Measurements from ENCODE around the gene RUBCNL. TPM values are rescaled to one million over a fixed set of nuclear protein-coding genes. Genes with fewer than 3 reads are reported as not detected.

RUBCNL gene
- total and polyA plus RNA-seq, 2 donors (not counting 3 experiments of a cell fraction or from before 2014, with no cell fraction given) = not detected

DNA sequence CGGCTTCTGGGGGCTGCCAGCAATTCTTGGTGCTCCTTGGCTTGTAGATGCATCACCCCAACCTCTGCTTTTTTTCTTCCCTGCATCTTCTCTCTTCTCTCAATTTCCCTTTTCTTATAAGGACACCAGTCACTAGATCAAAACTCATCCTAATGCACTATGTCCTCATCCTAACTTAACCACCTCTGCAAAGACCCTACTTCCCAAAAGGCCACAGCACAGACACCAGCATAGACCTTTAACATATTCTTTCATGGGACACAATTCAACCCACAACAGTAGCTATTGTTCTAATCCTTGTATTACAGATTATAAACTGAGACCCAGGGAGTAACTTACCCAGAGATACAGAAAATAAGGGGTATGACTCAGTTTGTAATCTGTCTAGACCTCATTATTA, 47.0 kb downstream of the RUBCNL start:
- H3K9me3 ChIP-seq (replicated peaks; ENCODE audit: control insufficient read depth, insufficient read depth, low read length) = no peaks in the 10 kb centered on the region
- CTCF ChIA-PET = no interaction called here
- H3K27me3 ChIP-seq (ENCODE audit: control insufficient read depth in 2 of 2, insufficient read depth in 2 of 2, low read length in 2 of 2) = no peaks in the 10 kb centered on the region
- no peak overlapping the region for H2AFZ ChIP-seq (ENCODE audit: low read depth, low read length)
- POLR2A ChIA-PET = no interaction called here
- intact Hi-C loops (cut with micrococcal nuclease) (no loop called here), dilution Hi-C loops (cut with MboI; ENCODE audit: extremely low pct_ligation_motif_present, low sequenced_read_pairs) (no loop called here)
- no peaks in the 10 kb centered on the region for H3K9me1 ChIP-seq (replicated peaks; ENCODE audit: control insufficient read depth, extremely low read depth, insufficient read depth, low read length)
- no TSS peak for BruUV-seq (replicated peaks)
- H3K4me3 ChIP-seq (replicated peaks in 1 of 3; ENCODE audit: insufficient read depth in 1 of 3, low read depth in 1 of 3, low read length in 3 of 3) = no peak overlapping the region
- DNase-seq (ENCODE audit: low read depth, low spot score) (no peak), FAIRE-seq (no peak)
- no peak overlapping the region for H3K27ac ChIP-seq (ENCODE audit: insufficient read depth, low read depth, low read length)
- no peaks in the 10 kb centered on the region for H3K4me1 ChIP-seq (ENCODE audit: control insufficient read depth, extremely low read depth, insufficient read depth, low read length)
- H3K4me2 ChIP-seq (ENCODE audit: insufficient read depth, low read length) = no peak overlapping the region
- H4K20me1 ChIP-seq (replicated peaks; ENCODE audit: control insufficient read depth, extremely low read depth, insufficient read depth, low read length) = no peaks in the 10 kb centered on the region
- H3K36me3 ChIP-seq (ENCODE audit: control insufficient read depth in 2 of 2, extremely low read depth in 1 of 2, insufficient read depth in 2 of 2, low read length in 2 of 2) = no peaks in the 10 kb centered on the region
- H3K9ac ChIP-seq (replicated peaks; ENCODE audit: extremely low read depth, insufficient read depth, low read length) = no peak overlapping the region
- no peaks in the 10 kb centered on the region for H3K79me2 ChIP-seq (ENCODE audit: control insufficient read depth, insufficient read depth, low read length)
- TF ChIP-seq MYC (IDR thresholded peaks at IDR 0.05; ENCODE audit: low read depth, low read length) (no peak), GATA2 (IDR thresholded peaks at IDR 0.05; ENCODE audit: insufficient read depth, insufficient read length, low read depth, low read length) (no peak), EZH2 (IDR thresholded peaks at IDR 0.05; ENCODE audit: borderline replicate concordance, low read depth, low read length, severe bottlenecking) (no peak), POLR2AphosphoS5 (IDR thresholded peaks at IDR 0.05; ENCODE audit: insufficient read depth, low read depth, low read length) (no peak)
- TF ChIP-seq, protein P1, sequence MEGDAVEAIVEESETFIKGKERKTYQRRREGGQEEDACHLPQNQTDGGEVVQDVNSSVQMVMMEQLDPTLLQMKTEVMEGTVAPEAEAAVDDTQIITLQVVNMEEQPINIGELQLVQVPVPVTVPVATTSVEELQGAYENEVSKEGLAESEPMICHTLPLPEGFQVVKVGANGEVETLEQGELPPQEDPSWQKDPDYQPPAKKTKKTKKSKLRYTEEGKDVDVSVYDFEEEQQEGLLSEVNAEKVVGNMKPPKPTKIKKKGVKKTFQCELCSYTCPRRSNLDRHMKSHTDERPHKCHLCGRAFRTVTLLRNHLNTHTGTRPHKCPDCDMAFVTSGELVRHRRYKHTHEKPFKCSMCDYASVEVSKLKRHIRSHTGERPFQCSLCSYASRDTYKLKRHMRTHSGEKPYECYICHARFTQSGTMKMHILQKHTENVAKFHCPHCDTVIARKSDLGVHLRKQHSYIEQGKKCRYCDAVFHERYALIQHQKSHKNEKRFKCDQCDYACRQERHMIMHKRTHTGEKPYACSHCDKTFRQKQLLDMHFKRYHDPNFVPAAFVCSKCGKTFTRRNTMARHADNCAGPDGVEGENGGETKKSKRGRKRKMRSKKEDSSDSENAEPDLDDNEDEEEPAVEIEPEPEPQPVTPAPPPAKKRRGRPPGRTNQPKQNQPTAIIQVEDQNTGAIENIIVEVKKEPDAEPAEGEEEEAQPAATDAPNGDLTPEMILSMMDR (IDR thresholded peaks at IDR 0.05; ENCODE audit: extremely low read depth in 1 of 2, insufficient read depth in 1 of 2, low read depth in 1 of 2, low read length in 2 of 2) = no peak

DNA sequence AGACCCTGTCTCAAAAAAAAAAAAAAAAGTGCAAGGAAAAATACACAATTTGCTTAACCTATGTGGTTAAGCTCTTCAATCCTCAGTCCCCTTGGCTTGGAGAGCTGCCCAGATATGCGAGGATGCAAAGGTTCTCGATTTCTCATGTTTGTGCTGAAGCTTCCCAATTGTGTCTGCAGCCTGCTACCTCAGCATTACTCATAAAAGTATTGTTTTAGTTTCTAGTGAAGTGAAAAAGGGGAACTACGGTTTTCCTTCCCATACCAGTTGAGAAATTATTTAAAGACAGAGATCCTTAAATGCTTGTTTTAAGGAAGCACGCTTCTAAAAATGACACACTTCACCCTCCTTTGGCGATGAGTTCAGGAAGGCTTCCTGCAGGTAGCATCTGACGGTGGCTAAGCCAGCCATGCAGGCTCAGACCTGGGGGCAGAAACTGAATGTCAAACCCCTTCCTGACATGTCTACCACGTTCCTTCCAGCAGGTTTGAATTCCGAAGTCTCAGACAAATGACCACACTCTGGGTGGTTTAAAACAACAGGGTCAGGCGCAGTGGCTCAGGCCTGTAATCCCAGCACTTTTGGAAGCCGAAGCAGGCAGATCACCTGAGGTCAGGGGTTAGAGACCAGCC, 47.9 kb downstream of the RUBCNL start:
- H3K9me1 ChIP-seq (replicated peaks; ENCODE audit: control insufficient read depth, extremely low read depth, insufficient read depth, low read length) = no peaks in the 10 kb centered on the region
- ChIA-PET CTCF (no interaction called here), POLR2A (no interaction called here)
- no peaks in the 10 kb centered on the region for H3K27me3 ChIP-seq (ENCODE audit: control insufficient read depth in 2 of 2, insufficient read depth in 2 of 2, low read length in 2 of 2)
- TF ChIP-seq GATA2 (IDR thresholded peaks at IDR 0.05; ENCODE audit: insufficient read depth, insufficient read length, low read depth, low read length) (no peak), POLR2AphosphoS5 (IDR thresholded peaks at IDR 0.05; ENCODE audit: insufficient read depth, low read depth, low read length) (no peak), FOS (IDR thresholded peaks at IDR 0.05; ENCODE audit: borderline replicate concordance, insufficient read depth, low read length) (no peak), POLR2A (IDR thresholded peaks at IDR 0.05; ENCODE audit: low read depth, low read length) (no peak), MYC (IDR thresholded peaks at IDR 0.05; ENCODE audit: low read depth, low read length) (no peak), EZH2 (IDR thresholded peaks at IDR 0.05; ENCODE audit: borderline replicate concordance, low read depth, low read length, severe bottlenecking) (no peak), JUN (IDR thresholded peaks at IDR 0.05; ENCODE audit: borderline replicate concordance, insufficient read depth, insufficient read length, low read depth) (no peak)
- TF ChIP-seq, protein P2, sequence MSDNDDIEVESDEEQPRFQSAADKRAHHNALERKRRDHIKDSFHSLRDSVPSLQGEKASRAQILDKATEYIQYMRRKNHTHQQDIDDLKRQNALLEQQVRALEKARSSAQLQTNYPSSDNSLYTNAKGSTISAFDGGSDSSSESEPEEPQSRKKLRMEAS (IDR thresholded peaks at IDR 0.05; ENCODE audit: insufficient read depth, insufficient read length) = no peak
- TF ChIP-seq, protein P1 (IDR thresholded peaks at IDR 0.05; ENCODE audit: extremely low read depth in 1 of 2, insufficient read depth in 1 of 2, low read depth in 1 of 2, low read length in 2 of 2) = no peak
- H3K4me3 ChIP-seq (replicated peaks in 1 of 3; ENCODE audit: insufficient read depth in 1 of 3, low read depth in 1 of 3, low read length in 3 of 3) = no peak overlapping the region
- no peaks in the 10 kb centered on the region for H3K4me1 ChIP-seq (ENCODE audit: control insufficient read depth, extremely low read depth, insufficient read depth, low read length)
- H3K27ac ChIP-seq (ENCODE audit: insufficient read depth, low read depth, low read length) = no peak overlapping the region
- H3K9me3 ChIP-seq (replicated peaks; ENCODE audit: control insufficient read depth, insufficient read depth, low read length) = no peaks in the 10 kb centered on the region
- H3K36me3 ChIP-seq (ENCODE audit: control insufficient read depth in 2 of 2, extremely low read depth in 1 of 2, insufficient read depth in 2 of 2, low read length in 2 of 2) = no peaks in the 10 kb centered on the region
- no TSS peak for BruUV-seq (replicated peaks)
- H3K9ac ChIP-seq (replicated peaks; ENCODE audit: extremely low read depth, insufficient read depth, low read length) = no peak overlapping the region
- no peak overlapping the region for H3K4me2 ChIP-seq (ENCODE audit: insufficient read depth, low read length)
- DNase-seq (ENCODE audit: low read depth, low spot score) (no peak), FAIRE-seq (no peak)
- H2AFZ ChIP-seq (ENCODE audit: low read depth, low read length) = no peak overlapping the region
- H4K20me1 ChIP-seq (replicated peaks; ENCODE audit: control insufficient read depth, extremely low read depth, insufficient read depth, low read length) = no peaks in the 10 kb centered on the region
- dilution Hi-C loops (cut with MboI; ENCODE audit: extremely low pct_ligation_motif_present, low sequenced_read_pairs) (no loop called here), intact Hi-C loops (cut with micrococcal nuclease) (no loop called here)
- no peaks in the 10 kb centered on the region for H3K79me2 ChIP-seq (ENCODE audit: control insufficient read depth, insufficient read depth, low read length)
